GM15510 (cell line): Measurements from ENCODE around the gene FIBCD1.

Source experiments
- POLR2A ChIP-seq: IDR thresholded peaks from 3 replicates; pipeline ENCODE4 v1.6.1; 2011; ENCODE audit warnings: borderline replicate concordance; ENCODE audit not compliant: insufficient read length; ENCODE audit errors: extremely low read depth

Gene FIBCD1, protein sequence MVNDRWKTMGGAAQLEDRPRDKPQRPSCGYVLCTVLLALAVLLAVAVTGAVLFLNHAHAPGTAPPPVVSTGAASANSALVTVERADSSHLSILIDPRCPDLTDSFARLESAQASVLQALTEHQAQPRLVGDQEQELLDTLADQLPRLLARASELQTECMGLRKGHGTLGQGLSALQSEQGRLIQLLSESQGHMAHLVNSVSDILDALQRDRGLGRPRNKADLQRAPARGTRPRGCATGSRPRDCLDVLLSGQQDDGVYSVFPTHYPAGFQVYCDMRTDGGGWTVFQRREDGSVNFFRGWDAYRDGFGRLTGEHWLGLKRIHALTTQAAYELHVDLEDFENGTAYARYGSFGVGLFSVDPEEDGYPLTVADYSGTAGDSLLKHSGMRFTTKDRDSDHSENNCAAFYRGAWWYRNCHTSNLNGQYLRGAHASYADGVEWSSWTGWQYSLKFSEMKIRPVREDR

GRCh38 chr9:130938652-130939404 lies at the start of gene FIBCD1:
Gene FIBCD1 (minus strand): TSS chr9:130939247. CDS start chr9:130938607, 640 bp downstream.
- TF ChIP-seq POLR2A: no peak

DNA sequence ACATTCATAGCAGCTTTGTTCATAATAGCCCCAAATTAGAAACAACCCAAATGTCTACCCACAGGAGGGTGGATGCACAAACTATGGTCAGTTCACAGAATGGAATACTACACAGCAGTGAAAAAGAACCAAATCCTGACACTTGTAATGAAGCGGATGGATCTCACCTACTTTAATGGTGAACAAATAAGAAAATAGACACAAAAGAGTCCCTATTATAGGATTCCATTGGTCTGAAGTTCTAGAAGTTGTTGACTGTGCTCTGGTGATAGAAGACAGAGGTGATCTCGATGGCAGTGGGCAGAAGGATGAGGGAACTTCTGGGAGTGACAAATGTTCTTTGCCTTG lies 49.3 kb upstream of the FIBCD1 start:
- TF ChIP-seq POLR2A: no peak

- no peak for TF ChIP-seq POLR2A
Measured at GRCh38 chr9:130987738-130988399, 48.8 kb upstream of the FIBCD1 start.

- TF ChIP-seq POLR2A: no peak
Measured at GRCh38 chr9:130987054-130987453, 48.0 kb upstream of the FIBCD1 start.

GRCh38 chr9:130986356-130986965 lies 47.4 kb upstream of the FIBCD1 start:
- no peak for TF ChIP-seq POLR2A

- TF ChIP-seq POLR2A: no peak
Measured at GRCh38 chr9:130985606-130986162, 46.6 kb upstream of the FIBCD1 start.

- TF ChIP-seq POLR2A: no peak
Measured at GRCh38 chr9:130985029-130985428, 46.0 kb upstream of the FIBCD1 start.

DNA sequence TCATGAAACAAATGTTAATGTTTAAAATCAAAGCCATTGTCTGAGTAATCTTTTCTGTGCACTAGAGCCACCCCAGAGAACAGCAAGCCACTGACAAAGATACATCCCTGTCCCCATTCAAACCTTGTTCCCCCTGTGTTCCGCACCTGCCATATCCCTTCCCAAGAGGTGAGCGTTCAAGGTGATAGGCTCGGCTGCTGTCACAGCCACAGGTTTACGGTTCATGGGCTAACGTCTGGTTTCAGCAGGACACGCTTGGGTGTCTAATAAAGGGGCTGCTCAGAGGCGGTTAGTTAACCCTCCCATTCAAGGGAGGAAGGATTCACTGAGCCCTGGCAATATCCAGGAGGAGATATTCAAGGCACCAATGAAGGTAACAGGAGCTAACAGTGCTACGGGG lies 45.5 kb upstream of the FIBCD1 start:
- no peak for TF ChIP-seq POLR2A

DNA sequence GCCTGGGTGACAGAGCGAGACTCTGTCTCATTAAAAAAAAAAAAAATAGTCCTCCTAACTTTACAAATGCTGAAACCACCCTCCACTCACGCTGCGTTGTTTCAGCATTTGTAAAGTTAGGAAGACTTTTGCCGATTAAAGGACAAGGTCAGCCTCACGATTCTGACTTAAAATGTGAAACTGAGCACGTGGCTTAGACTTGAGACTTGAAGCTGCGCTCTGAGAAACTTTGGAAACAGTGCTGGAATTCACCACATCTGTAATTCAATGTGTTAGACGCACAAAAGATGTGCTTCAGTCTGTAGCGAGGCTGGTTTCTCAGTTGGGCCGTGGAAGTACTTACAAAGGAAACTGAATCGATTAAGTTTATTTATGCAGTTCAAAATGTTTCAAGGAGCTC lies 44.9 kb upstream of the FIBCD1 start:
- no peak for TF ChIP-seq POLR2A

GRCh38 chr9:130983359-130983670 lies 44.3 kb upstream of the FIBCD1 start:
- TF ChIP-seq POLR2A: no peak

- no peak for TF ChIP-seq POLR2A
Measured at GRCh38 chr9:130982636-130983358, 43.8 kb upstream of the FIBCD1 start.

DNA sequence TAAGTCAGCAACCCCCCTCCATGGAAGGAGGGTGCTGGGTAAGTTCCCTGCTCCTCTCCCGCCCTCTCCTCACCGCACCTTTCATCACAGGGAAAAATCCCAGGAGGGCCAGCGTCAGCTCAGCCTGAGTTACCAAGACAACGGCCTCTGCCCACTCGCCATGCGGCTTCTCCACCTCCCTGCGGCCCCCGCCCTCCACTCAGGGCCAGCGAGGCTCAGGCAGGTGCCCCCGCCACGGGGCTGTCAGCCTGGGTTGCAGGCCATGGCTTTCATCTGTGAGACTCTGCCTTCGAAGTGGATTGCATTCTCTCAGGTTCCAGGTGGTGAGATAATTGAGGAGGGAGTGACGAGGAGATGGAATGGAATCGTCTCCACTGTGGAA lies 42.7 kb upstream of the FIBCD1 start:
- no peak for TF ChIP-seq POLR2A

- no peak for TF ChIP-seq POLR2A
Measured at GRCh38 chr9:130981002-130981755, 42.1 kb upstream of the FIBCD1 start.
